Embryonic facial prominence (tissue), 1 donor: Measurements from ENCODE around the gene HRH3.

Experiments
- DNase-seq: peaks from one replicate; pipeline ENCODE4 v3.0.0-alpha.2; 2016; ENCODE audit errors: extremely low spot score

The HRH3 gene

GRCh38 chr20:62215020-62215990 lies 4.8 kb downstream of the HRH3 start:
- no peak for DNase-seq

GRCh38 chr20:62214067-62214466 lies 6.0 kb downstream of the HRH3 start:
- no peak for DNase-seq

- no peak for DNase-seq
Measured at GRCh38 chr20:62212299-62212698, 7.8 kb downstream of the HRH3 start.

GRCh38 chr20:62211769-62212288 lies 8.2 kb downstream of the HRH3 start:
- DNase-seq: no peak

GRCh38 chr20:62211216-62211615 lies 8.9 kb downstream of the HRH3 start:
- no peak for DNase-seq

- DNase-seq: no peak
Measured at GRCh38 chr20:62210496-62210855, 9.6 kb downstream of the HRH3 start.

GRCh38 chr20:62209850-62210495 lies 10.1 kb downstream of the HRH3 start:
- DNase-seq: no peak

- no peak for DNase-seq
Measured at GRCh38 chr20:62208795-62209755, 11.0 kb downstream of the HRH3 start.

GRCh38 chr20:62208061-62208794 lies 11.8 kb downstream of the HRH3 start:
- DNase-seq: no peak

- no peak for DNase-seq
Measured at GRCh38 chr20:62206388-62206775, 13.7 kb downstream of the HRH3 start.

- no peak for DNase-seq
Measured at GRCh38 chr20:62205618-62206387, 14.3 kb downstream of the HRH3 start.

GRCh38 chr20:62203378-62204030 lies 16.6 kb downstream of the HRH3 start:
- no peak for DNase-seq

- no peak for DNase-seq
Measured at GRCh38 chr20:62202676-62203377, 17.3 kb downstream of the HRH3 start.

GRCh38 chr20:62202083-62202395 lies 18.0 kb downstream of the HRH3 start:
- no peak for DNase-seq

- no peak for DNase-seq
Measured at GRCh38 chr20:62201173-62202082, 18.6 kb downstream of the HRH3 start.

- DNase-seq: no peak
Measured at GRCh38 chr20:62200491-62201172, 19.4 kb downstream of the HRH3 start.

- DNase-seq: no peak
Measured at GRCh38 chr20:62198931-62199330, 21.1 kb downstream of the HRH3 start.

- no peak for DNase-seq
Measured at GRCh38 chr20:62198496-62198895, 21.6 kb downstream of the HRH3 start.
